Fibroblast of lung (primary cell): ENCODE results near the gene CHST11.

Experiments
- EZH2 ChIP-seq: IDR thresholded peaks from 2 replicates; pipeline ENCODE4 v1.5.1; 2012; ENCODE audit warnings: low read length, control low read depth, mild to moderate bottlenecking; ENCODE audit errors: missing control alignments
- TF ChIP-seq, protein P1 (sequence below), 2 donors: IDR thresholded peaks in 1 of 2; conservative IDR thresholded peaks in 1 of 2; 1 replicate in 1 of 2; 2 replicates in 1 of 2; pipeline ENCODE4 v1.5.1; 2011 to 2012; ENCODE audit warnings: low read length in 2 of 2, control low read depth in 1 of 2, inconsistent platforms in 1 of 2, low read depth in 1 of 2, mild to moderate bottlenecking in 1 of 2

DNA sequence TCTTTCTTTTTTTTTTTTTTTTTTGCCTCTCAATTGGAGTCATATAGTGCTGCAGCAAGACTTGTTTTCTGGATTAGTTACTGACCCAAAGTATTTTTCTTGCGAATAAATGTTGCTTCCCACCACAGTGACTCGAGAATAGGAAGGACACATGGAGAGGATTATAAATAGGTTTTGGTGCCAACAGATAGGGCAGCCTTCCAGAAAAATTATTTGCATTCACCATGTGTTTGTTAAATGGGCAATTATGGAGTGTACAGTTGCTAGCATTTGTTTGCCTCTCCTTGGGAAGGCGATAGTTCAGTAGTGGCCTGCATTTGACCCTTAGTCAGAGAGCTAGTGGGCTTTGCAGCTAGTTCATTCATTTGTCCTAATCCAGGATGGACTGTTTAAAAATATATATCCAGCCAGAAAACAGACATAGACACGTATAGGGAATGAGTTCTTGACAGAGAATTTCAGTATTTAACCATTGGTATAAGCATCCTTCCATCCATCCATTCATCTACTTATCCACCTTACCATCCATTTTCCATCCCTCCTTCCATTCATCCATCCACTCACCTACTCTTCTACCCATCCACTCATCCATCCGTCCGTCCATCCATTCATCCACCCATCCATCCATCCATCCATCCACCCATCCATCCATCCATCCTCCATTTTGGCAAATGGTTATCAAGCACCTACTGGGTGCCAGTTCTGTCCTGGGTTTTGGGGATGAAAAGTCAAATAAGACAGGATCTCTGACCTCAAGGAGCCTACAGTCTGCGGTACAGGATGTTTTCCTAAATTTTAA is 67.5 kb downstream of the CHST11 start:
- TF ChIP-seq, protein P1, sequence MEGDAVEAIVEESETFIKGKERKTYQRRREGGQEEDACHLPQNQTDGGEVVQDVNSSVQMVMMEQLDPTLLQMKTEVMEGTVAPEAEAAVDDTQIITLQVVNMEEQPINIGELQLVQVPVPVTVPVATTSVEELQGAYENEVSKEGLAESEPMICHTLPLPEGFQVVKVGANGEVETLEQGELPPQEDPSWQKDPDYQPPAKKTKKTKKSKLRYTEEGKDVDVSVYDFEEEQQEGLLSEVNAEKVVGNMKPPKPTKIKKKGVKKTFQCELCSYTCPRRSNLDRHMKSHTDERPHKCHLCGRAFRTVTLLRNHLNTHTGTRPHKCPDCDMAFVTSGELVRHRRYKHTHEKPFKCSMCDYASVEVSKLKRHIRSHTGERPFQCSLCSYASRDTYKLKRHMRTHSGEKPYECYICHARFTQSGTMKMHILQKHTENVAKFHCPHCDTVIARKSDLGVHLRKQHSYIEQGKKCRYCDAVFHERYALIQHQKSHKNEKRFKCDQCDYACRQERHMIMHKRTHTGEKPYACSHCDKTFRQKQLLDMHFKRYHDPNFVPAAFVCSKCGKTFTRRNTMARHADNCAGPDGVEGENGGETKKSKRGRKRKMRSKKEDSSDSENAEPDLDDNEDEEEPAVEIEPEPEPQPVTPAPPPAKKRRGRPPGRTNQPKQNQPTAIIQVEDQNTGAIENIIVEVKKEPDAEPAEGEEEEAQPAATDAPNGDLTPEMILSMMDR (conservative IDR thresholded peaks at IDR 0.05 in 1 of 2, IDR thresholded peaks at IDR 0.05 in 1 of 2; ENCODE audit: low read depth in 1 of 2, low read length in 2 of 2) = no peak
- no peak for TF ChIP-seq EZH2
